Measurements from ENCODE around the gene DLGAP1. TPM values are rescaled to one million over a fixed set of nuclear protein-coding genes. Genes with fewer than 3 reads are reported as not detected.
"Not testable (repeated sequence)": the region's sequence is repeated elsewhere in the genome, so short reads cannot be mapped to it uniquely, and the experiment has no call there.

The DLGAP1 gene
- total and polyA plus RNA-seq, 10 of the 15 experiments (the other 5 are each of a cell fraction or from before 2014, with no cell fraction given), result 0.23 to 27.6 (median 1.9) TPM

DNA sequence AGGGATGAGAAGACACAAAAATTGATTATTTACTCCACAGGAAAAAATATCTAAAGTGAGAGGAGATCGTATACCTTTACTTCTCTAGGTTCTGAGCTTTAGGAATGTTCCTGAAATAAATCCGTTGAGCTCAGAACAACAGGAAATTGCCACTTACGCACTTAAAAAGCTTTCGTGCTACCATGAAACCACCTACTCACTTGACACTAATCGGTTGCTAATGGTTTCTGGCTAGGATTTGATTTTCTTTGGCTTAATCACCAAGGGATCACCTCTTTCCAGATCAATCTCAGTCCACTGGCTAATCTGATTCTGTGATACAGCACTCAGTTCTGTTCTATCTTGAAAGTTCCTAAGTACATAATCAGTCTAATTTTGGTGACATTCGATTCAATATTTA is 419.6 kb downstream of the DLGAP1 start (continued):
- TF ChIP-seq KDM1A (IDR thresholded peaks at IDR 0.05; ENCODE audit: borderline replicate concordance), result no peak
- TF ChIP-seq CEBPB (IDR thresholded peaks at IDR 0.05; ENCODE audit: borderline replicate concordance in 1 of 2, low read depth in 2 of 2, low read length in 2 of 2), result no peak

DNA sequence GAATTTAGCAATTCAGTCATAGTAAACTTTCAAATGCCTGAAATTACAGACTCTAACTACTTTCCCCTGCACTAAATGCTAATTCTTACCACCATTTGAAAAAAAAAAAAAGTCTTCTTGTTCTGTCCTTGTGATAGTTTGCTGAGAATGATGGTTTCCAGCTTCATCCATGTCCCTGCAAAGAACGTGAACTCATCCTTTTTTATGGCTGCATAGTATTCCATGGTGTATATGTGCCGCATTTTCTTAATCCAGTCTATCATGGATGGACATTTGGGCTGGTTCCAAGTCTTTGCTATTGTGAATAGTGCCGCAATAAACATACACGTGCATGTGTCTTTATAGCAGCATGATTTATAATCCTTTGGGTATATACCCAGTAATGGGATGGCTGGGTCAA is 420.3 kb downstream of the DLGAP1 start:
- RAD21 ChIA-PET (ENCODE audit: unreplicated experiment); H4K20me1 ChIP-seq (ENCODE audit: control insufficient read depth, insufficient read depth); BruUV-seq (replicated peaks); intact Hi-C loops (cut with micrococcal nuclease; ENCODE audit: unreplicated experiment); H3K27me3 ChIP-seq (replicated peaks in 1 of 2; ENCODE audit: control insufficient read depth in 2 of 2, insufficient read depth in 2 of 2, low read length in 1 of 2); H3K36me3 ChIP-seq (ENCODE audit: control insufficient read depth in 2 of 2, insufficient read depth in 2 of 2, low read length in 1 of 2); H3K9ac ChIP-seq (ENCODE audit: control insufficient read depth, insufficient read depth, low read length); H3K79me2 ChIP-seq (ENCODE audit: control insufficient read depth, insufficient read depth, low read length); FAIRE-seq; H3K9me3 ChIP-seq (replicated peaks; ENCODE audit: control insufficient read depth, insufficient read depth, low read length); H3K4me1 ChIP-seq (ENCODE audit: control insufficient read depth, insufficient read depth, low read length); H3K4me3 ChIP-seq; POLR2A ChIA-PET; H2AFZ ChIP-seq (ENCODE audit: control insufficient read depth, low read depth, low read length); in situ Hi-C loops (cut with MboI); ATAC-seq; DNase-seq (ENCODE audit: low read depth, low spot score); H3K4me2 ChIP-seq (ENCODE audit: control insufficient read depth, insufficient read depth); H3K27ac ChIP-seq (ENCODE audit: control insufficient read depth, insufficient read depth): not testable (repeated sequence)
- SMC1A ChIA-PET (ENCODE audit: uncharacterized antibody, unreplicated experiment), result interaction anchor here (1.4 to 1.6 kb wide), 2 partner anchors 11 to 12 kb away, joined by 4 to 7 read pairs; no protein-coding TSS in a partner anchor
- 44% methylated on average over 4 of the region's 4 CpGs for WGBS (ENCODE audit: insufficient coverage, insufficient replicate concordance, low lambda C conversion rate, missing lambda C conversion rate)
- CTCF ChIA-PET, result interaction anchor here (1.3 kb wide), 1 partner anchor 34 kb away, joined by 4 read pairs; no protein-coding TSS in a partner anchor

DNA sequence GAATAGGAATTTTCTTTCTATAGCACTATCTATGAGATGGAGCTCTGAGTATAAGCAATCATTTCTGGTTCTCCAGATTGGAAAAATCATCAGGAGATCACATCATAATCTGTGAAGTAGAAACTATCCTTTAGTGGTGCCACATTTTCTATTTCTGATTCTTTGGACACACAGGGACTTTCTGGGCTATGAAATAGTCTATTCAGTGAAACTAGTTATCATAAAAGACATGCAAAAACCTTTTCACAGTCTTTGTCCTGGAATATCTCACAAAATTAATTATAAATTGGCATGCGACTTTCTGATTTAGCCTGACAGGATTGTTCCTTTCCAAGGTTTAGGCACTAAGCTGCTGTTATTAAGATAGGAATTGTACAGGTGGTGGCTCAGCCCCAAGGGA is 428.6 kb downstream of the DLGAP1 start:
- no peak for DNase-seq (ENCODE audit: low read depth, low spot score)
- ATAC-seq, result peak; percentile 60
- no peaks in the 10 kb centered on the region for H3K4me1 ChIP-seq (ENCODE audit: control insufficient read depth, insufficient read depth, low read length)
- in situ Hi-C loops (cut with MboI), result no loop called here
- H2AFZ ChIP-seq (ENCODE audit: control insufficient read depth, low read depth, low read length), result no peak overlapping the region
- H3K9ac ChIP-seq (ENCODE audit: control insufficient read depth, insufficient read depth, low read length), result no peak overlapping the region
- ChIA-PET RAD21 (ENCODE audit: unreplicated experiment) (no interaction called here), CTCF (no interaction called here), POLR2A (no interaction called here), SMC1A (ENCODE audit: uncharacterized antibody, unreplicated experiment) (no interaction called here)
- intact Hi-C loops (cut with micrococcal nuclease; ENCODE audit: unreplicated experiment), result no loop called here
- H3K27ac ChIP-seq (ENCODE audit: control insufficient read depth, insufficient read depth), result no peak overlapping the region
- TF ChIP-seq IKZF2 (IDR thresholded peaks at IDR 0.05), result peak in 1 of 2 experiments; percentile 53; a peak in 1 of 4 replicates
- TF ChIP-seq, protein P1, sequence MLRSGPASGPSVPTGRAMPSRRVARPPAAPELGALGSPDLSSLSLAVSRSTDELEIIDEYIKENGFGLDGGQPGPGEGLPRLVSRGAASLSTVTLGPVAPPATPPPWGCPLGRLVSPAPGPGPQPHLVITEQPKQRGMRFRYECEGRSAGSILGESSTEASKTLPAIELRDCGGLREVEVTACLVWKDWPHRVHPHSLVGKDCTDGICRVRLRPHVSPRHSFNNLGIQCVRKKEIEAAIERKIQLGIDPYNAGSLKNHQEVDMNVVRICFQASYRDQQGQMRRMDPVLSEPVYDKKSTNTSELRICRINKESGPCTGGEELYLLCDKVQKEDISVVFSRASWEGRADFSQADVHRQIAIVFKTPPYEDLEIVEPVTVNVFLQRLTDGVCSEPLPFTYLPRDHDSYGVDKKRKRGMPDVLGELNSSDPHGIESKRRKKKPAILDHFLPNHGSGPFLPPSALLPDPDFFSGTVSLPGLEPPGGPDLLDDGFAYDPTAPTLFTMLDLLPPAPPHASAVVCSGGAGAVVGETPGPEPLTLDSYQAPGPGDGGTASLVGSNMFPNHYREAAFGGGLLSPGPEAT (IDR thresholded peaks at IDR 0.05; ENCODE audit: low read depth), result peak; percentile 71
- TF ChIP-seq CREB1 (IDR thresholded peaks at IDR 0.05; ENCODE audit: low read depth), result no peak
- TF ChIP-seq SUZ12 (IDR thresholded peaks at IDR 0.05; ENCODE audit: unreplicated experiment), result no peak
- no peak for TF ChIP-seq SMC3 (IDR thresholded peaks at IDR 0.05; ENCODE audit: borderline replicate concordance, low read length)
- H3K9me3 ChIP-seq (replicated peaks; ENCODE audit: control insufficient read depth, insufficient read depth, low read length), result no peaks in the 10 kb centered on the region; the same call in 2 of the 3 replicates
- FAIRE-seq, result no peak
- no peaks in the 10 kb centered on the region for H3K79me2 ChIP-seq (ENCODE audit: control insufficient read depth, insufficient read depth, low read length)
- H4K20me1 ChIP-seq (ENCODE audit: control insufficient read depth, insufficient read depth), result no peaks in the 10 kb centered on the region
- no peaks in the 10 kb centered on the region; a peak in 2 of 4 replicates for H3K36me3 ChIP-seq (ENCODE audit: control insufficient read depth in 2 of 2, insufficient read depth in 2 of 2, low read length in 1 of 2)
- no peak overlapping the region for H3K4me2 ChIP-seq (ENCODE audit: control insufficient read depth, insufficient read depth)
- no TSS peak for BruUV-seq (replicated peaks)
- no peaks in the 10 kb centered on the region for H3K27me3 ChIP-seq (replicated peaks in 1 of 2; ENCODE audit: control insufficient read depth in 2 of 2, insufficient read depth in 2 of 2, low read length in 1 of 2)
- H3K4me3 ChIP-seq, result no peak overlapping the region
- WGBS (ENCODE audit: insufficient coverage, insufficient replicate concordance, low lambda C conversion rate, missing lambda C conversion rate), result 0% methylated on average over 1 of the region's 1 CpG
